Measurements from ENCODE around the gene SLC7A7.
"Not testable (repeated sequence)": the region's sequence is repeated elsewhere in the genome, so short reads cannot be mapped to it uniquely, and the experiment has no call there.

The SLC7A7 gene

DNA sequence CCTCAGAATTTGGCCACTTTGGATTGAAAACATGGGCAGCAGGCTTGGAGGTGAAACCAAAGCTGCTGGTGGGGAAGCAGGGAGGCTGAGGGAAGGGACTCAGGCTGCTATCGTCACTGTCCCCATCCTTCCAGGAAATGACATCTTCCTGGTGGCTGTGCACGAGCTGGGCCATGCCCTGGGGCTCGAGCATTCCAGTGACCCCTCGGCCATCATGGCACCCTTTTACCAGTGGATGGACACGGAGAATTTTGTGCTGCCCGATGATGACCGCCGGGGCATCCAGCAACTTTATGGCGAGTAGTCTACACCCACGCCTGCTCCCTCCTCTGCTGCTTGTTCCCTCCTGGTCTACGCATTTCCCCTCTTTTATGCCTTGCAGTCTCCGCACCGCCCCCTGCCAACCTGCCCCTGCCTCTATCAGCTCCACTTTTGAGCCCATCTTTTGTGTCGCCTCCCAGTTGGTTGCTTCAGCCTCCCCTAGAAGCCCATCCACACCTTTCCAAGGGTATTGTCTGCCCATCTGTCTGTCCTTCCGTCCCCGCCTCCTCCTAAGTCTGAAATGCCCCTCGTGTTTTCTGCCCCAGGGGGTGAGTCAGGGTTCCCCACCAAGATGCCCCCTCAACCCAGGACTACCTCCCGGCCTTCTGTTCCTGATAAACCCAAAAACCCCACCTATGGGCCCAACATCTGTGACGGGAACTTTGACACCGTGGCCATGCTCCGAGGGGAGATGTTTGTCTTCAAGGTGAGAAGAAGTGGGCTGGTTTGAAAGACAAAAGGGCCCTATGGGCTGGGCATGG is 28.1 kb upstream of the SLC7A7 start:
- DNase-seq, result no peak

DNA sequence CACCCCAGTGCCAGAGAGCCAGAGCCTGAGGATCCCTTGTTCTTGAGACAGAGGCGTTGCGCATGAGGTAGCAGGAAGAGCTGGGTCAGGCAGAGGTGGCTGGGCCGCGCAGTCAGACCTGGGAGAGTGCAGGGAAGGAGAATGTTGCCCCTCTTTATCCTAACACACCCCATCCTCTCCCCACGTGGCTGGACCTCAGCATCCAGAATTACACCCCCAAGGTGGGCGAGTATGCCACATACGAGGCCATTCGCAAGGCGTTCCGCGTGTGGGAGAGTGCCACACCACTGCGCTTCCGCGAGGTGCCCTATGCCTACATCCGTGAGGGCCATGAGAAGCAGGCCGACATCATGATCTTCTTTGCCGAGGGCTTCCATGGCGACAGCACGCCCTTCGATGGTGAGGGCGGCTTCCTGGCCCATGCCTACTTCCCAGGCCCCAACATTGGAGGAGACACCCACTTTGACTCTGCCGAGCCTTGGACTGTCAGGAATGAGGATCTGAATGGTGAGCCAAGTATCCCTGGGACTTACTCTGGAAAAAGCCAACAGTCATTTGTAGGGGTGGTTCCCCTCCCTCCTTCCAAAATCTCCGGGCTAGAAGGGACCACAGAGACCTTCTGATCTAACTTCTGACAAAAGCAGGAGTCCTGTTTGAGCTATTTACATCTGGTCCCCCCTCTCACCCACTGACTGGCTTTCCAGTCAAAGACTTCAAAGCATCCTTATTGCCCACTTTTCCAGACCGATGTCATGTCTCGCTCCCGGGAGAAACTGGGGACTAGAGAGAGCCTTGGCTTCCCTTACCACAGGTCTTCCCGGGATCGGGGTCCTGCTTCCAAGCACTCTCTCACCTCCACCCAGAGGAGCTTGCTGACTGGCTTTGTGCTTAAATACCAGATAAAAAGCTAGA is 27.2 kb upstream of the SLC7A7 start:
- DNase-seq, result no peak

DNA sequence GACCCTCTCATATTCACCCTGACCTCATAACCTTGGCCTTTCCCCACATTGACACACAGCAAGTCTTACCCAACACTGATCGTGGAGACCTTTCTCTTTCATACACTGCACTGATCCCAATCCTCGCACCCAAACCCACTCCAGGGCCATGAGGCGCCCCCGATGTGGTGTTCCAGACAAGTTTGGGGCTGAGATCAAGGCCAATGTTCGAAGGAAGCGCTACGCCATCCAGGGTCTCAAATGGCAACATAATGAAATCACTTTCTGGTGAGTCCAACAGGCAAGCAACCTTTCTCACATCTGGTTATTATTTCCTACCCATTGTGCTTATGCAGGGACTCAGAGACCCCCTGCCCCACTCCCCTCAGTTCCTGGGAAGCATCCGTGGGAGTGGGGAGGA is 26.5 kb upstream of the SLC7A7 start:
- no peak for DNase-seq

DNA sequence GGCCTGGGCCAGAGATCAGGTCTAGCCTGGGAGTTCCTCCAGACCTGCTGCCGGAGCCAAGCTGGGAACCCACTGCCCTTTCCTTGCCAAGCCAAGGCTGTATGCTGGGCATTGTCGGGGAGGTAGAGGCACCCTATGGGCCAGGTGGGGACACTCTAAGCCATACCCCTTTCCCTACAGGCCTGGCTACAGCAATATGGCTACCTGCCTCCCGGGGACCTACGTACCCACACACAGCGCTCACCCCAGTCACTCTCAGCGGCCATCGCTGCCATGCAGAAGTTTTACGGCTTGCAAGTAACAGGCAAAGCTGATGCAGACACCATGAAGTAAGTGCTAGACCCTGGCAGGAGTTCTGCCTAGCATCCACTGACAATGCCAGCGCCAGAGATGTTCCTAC is 26.1 kb upstream of the SLC7A7 start:
- DNase-seq, result no peak

DNA sequence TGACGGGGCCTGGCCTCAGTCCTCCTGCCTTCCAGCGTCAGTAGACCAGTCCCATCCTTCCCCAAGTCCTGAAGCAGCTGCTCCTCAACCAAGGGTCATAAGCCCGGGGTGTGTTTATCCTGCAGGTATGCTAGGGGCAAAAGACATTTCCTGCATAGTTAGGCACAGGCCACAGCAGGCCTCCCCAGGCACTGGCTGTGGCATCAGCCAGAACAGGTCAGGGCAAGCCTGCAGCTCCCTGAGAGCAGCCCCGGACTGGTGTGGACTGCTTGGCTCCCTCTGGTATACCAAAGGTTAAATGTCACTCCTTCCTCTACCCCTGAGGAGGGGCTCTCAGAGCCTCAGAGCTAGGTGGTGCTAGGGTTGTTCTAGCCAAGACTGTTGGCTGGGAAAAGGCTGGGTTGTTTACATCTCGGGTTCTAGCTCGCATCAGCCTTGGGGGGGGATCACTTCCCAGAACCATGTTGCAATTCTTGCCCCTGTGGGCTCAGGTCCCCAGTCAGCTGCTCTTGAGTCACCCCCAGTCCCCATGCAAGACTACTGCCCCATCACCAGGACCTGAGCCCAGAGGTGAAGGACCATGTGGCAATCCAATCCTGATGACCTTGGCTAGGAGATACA is 24.0 kb upstream of the SLC7A7 start:
- DNase-seq, result no peak

DNA sequence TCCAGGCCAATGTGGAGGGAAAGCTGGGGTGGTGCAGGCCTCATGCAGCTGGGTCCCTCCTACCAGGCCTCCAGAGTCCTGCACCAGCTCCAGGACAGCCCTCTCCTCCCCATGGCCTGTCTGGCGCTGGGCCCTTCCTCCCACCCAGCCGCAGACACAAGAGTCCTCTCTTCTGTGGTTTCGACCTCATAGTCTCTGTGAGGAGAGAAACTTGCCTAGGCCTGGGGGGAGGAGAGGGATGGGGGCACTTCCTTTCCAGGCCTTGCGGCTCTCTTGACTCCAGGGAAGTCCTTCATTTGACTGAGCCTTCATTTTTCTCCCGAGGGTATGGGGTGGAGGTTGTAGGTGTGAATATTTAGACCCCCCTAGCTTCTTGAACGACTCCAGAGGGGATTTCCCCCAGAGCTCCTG is 23.4 kb upstream of the SLC7A7 start:
- DNase-seq, result peak; percentile 79

DNA sequence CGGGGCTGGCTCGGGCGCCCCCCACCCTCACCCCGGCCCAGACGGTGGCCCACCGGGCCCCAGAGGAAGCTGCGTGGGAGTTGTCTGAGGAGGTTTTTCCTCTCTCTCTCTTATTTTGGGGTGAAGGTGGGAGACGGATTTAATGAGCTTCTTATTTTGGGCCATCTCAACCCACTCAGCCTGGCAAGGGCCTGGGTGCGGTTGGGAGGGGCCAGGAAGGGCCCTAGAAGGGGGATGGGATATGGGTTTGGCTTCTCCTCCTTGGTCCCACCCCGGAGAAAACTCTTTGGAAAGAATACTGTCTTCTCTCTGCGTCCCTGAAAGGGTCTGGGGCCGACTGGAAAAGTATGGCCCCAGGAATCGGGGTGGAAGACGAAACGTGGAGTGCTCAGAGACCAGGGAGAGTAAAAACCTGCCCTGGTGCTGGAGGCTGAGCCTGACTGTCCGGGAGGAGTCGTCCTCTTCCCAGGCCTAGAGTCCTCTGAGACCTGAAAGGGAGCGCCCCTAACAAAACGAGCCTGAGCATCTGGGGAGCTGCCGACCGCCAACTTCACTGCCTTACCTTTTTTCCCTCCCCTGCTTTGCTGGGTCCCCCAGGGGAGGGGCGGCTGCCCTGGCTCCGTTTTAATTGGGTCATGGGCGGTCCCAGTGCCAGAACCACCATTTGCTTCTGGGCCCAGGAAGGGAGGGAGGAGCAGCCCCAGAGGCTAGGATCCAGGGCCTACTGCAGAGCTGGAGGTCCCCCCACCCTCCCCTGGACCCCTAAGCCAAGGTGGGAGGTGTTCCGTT is 22.7 kb upstream of the SLC7A7 start:
- DNase-seq, result peak; percentile 59

DNA sequence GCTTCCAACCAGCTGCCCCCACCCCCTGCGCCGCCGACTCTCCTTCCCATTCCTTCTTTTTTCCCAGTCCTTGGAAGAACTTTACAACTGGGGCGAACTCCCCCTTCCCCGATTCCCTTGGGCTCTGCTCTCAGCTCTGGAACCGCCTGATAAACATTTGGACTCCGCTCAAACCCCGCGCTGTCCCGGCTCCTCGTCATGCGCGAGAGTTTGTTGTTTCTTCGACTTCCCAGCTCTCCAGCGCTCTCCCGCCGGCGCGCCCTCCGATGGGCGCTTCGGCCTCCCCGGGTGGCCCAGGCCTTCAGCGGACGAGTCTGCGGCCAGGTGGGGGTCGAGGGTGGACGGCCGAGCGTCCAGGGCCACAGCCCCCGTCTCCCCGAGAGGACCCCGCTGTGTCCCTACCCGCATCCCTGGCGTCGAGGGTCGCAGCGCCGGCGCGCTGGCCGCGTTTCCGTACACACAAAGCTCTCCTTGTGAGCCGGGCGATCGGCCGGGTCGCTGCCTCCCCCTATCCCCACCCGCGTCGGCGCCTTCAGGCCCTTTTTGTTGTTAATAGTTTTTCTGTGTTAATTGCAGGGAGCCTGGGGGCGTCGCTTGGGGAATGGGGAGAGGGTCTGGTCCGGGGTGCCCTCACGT is 22.0 kb upstream of the SLC7A7 start:
- peak; percentile 77 for DNase-seq

DNA sequence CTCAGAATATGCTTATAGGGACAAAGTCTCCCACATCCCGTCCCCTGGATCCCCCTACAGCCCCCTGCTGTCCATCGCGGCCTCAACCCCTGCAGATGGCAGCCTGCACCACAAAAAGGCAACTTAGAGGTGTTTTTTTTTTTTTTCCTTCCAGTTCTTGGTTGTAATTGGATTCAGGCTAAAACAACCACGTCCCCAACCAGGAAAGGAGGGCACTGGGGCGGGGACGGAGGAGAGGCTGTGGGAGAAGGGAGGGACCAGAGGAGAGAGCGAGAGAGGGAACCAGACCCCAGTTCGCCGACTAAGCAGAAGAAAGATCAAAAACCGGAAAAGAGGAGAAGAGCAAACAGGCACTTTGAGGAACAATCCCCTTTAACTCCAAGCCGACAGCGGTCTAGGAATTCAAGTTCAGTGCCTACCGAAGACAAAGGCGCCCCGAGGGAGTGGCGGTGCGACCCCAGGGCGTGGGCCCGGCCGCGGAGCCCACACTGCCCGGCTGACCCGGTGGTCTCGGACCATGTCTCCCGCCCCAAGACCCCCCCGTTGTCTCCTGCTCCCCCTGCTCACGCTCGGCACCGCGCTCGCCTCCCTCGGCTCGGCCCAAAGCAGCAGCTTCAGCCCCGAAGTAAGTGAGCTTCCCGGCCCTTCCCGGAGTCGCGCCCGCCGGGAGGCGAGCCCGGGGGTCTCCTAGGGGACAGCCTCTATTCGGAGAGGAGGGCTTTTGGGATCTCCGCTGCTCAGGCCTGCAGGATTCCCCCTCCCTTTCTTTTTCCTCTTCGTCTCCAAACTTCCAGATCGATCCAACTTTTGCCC is 21.3 kb upstream of the SLC7A7 start, which contains the start of gene MMP14:
MMP14 (plus strand) TSS at position 285 of the 813 bp plus-strand sequence; CDS start at position 518, 233 bp downstream.
- DNase-seq, result peak; percentile 93

DNA sequence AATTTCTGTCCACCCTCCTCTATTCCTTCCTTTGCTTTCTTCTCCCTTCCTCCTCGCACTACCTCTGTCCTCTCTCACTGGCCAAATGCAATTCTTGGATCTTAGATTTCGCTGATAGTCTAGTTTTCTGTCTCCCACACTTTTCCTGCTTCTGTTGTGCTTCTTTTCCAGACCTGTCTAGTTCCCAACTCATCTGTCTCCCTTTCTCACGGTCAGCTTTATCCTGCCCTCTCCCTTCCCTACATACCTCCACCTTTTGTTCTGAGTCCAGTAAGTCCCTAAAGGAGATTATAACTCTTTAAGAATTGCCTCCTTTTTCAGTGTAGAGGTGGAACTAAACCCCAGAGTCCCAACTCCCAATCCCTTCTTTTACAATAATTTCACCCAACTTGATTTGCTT is 20.3 kb upstream of the SLC7A7 start:
- no peak for DNase-seq

DNA sequence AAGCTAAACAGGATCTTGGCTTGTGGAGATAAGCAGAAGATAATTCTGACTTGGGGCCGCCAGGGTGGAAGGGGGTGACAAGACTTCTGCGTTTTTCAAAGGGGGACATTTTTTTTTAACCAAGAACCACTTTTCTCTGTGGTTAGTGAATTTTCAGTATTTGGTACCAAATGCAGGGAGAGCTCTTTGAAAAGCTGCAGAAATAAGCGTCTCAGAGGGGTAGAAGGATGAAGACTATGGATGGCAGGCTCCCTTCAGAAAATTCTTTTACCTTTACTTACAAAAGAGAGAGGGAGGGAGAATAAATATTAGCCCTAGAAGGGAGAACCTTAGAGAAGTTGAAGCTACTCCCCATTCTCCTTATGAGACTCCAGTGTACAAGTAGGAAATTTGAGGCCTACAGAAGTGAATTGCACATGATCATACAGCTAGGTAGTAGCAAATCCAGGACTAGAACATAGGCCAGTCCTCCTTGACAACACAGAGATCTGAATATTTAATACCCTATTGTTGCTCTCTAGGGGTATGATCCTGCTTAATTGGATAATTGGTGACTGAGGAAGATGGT is 15.3 kb upstream of the SLC7A7 start:
- no peak for DNase-seq

DNA sequence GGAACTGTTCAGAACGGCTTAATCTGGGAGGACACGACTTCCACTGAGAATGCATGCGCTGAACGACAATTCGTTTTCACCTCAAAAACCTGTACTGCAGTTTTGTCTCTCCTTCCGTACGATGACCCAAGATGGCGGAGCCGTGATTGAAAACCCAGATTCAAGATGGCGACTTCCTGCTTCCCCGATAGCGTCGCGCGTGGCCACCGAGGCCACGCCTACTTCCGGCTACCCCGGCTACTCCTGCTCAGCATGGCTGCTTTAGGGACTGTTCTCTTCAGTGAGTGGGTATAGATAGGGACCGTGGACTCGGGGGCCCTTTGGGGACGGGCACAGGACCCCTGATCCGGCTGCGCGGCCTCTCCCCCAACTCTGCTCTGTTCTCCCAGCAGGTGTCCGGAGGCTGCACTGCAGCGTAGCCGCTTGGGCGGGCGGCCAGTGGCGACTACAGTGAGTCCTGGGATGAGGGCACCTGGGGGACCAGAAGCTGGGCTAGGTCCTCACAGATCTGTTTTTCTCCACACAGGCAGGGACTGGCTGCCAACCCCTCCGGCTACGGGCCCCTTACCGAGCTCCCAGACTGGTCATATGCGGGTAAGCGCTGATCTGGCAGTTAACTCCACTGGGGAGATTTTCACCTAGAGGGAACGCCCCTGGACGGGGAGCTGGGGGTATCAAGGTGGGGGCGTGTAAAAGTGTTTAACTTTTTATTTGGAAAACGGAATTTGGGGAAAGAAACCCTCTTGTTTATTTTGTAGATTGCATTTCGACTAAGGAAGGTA is 14.6 kb upstream of the SLC7A7 start, which contains the start of gene MRPL52:
MRPL52 (plus strand) TSS at position 227 of the 782 bp plus-strand sequence; CDS start at position 253, 26 bp downstream.
- DNase-seq, result peak; percentile 94

DNA sequence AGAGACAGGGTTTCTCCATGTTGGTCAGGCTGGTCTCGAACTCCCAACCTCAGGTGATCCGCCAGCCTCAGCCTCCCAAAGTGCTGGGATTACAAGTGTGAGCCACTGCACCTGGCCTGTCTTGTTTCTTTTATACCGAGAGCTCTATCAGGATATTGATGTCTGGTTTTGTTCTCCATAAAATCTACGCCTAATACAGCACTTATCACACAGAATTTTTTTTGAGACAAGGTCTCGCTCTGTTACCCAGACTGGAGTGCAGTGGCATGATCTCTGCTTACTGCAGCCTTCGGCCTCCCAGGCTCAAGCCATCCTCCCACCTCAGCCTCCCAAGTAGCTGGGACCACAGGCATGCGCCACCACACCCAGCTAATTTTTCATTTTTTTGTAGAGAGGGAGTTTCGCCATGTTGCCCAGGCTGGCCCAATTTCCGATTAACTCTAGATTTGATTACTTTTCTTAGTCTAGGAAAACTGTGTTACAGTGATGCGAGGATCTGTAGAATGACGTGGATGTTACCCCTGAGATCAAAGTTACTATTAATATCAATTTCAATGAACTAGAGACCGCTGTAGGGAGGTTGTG is 13.9 kb upstream of the SLC7A7 start:
- DNase-seq, result not testable (repeated sequence)

DNA sequence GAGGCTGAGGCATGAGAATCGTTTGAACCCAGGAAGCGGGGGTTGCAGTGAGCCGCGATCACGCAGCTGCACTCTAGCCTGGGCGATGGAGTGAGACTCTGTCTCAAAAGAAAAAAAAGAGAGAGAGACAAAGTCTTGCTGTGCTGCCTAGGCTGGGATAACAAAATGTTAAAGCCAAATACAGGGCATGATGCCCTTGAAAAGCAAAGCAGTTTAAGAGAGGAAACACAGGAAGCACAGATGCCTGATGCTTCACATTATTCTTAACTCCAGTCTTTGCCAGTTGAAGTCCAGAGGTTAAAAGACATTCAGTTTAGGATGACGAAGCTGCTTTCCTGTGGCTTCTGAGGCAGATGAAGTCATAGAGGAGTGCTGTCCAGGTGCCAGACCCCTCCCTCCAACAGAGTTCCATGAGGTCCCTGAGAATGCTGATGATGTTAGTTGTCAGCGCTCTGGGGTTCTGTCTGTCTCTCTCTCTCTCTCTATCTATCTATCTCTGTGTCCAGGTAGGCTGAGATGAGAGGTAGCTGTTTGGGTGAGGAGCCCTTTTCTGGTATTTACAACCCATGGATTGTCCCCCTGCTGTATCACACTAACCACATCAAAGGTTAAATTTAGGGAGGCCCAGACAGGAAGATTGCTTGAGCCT is 9.6 kb upstream of the SLC7A7 start:
- peak; percentile 66 for DNase-seq

DNA sequence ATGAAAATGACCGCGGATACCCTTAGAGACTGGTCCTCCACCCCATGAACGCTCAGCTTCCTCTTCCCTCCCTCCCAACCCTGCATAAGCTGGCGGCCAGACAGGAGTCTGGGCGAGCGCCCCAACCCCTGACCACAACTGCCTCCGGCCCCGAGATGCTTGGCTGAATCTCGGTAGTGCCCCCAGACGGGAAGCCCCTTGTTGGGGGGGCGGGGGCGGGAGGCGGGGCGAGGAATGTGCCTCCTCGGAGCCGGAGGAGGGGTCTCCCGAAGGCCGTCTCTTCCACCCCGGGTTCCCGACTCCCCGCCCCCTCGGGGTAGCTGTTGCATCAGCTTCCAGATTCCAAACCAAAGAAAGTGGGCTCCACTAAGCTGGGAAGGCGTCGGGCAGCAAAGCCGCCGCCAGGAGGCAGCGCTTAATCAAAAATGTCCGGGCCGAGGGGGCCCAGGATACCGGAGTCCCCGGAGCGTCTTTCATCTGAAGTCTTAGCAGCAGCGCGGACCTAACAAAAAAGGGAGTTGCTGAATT is 7.4 kb upstream of the SLC7A7 start:
- DNase-seq, result peak; percentile 94

DNA sequence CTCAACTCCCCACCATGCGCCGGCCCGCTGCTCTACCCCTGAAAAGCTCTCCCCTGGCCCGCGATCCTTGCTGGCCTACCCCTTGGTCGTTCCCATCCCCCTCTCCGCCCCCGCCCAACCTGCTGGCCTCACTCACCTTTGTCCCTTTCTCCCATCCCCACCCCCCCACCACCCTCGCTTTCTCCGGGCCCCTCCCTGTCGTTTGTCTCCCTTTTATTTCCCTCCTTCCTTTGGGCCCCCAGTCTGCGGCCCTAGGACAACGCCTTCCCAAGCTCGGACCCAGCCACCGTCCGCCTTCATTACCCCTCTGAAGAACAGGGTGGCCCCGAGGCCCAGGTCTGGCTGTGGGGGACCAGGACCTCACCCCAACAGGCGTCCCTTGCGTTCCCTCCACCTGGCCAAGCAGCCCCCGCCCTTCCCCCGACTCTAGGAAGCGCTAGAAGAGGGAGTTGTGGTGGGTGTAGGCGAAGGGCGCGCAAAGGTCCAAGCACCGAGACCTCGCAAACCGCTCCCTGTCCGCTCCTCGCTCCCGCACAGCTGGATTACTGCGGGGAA is 6.9 kb upstream of the SLC7A7 start:
- peak; percentile 36 for DNase-seq

DNA sequence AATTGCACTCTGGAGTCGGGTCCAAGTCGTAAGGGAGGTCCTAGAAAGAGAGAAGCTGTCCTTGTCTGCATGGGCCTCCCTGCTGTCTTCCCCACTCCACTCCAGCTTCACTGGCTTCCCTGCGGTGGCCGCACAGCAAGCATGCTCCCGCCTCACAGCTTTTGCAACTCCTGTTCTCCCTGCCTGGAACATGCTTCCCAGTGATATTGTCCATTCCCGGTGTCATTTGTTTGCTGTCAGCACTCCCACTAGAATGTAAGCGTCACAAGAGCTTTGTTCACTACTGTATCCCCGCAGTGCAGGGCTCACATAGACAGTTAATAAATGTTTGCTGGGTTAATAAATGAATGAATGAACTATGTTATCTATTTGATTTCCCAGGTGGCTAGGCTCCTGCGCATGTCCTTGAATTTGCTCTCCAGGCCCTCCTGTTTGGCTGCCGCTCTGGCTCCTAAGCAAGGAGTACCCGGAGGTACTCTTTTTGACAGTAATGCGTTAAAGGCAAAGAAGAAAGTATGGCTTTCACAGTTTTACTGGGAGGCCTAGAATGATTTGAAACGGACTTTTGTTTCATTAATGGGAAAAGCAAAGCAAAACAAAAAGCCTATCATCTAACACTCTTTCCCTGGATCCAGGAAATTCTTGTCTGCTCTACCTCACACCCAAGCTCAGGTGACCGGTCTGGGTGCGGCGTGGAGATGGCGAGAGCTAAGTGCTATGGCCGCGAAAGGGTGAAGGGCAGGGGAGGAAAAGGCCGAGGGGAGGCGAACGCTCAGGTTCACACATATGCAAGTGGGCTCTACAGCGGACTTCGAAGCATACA is 6.2 kb upstream of the SLC7A7 start:
- DNase-seq, result peak; percentile 34

Data from left hindlimb (tissue), 1 donor.